Measurements from ENCODE around the gene ADISSP. TPM values are rescaled to one million over a fixed set of nuclear protein-coding genes. Genes with fewer than 3 reads are reported as not detected.
"Not testable (repeated sequence)": the region's sequence is repeated elsewhere in the genome, so short reads cannot be mapped to it uniquely, and the experiment has no call there.

The ADISSP gene
- total RNA-seq, 1 donor from 2014 or later, result 37.3 TPM

- intact Hi-C loops (cut with micrococcal nuclease), result loop anchor here (10.0 kb wide), 1 partner anchor 216 kb away; the partner anchor contains the start of gene RNF24
These were observed 30.8 kb upstream of the ADISSP start for GRCh38 chr20:3798373-3798768.

DNA sequence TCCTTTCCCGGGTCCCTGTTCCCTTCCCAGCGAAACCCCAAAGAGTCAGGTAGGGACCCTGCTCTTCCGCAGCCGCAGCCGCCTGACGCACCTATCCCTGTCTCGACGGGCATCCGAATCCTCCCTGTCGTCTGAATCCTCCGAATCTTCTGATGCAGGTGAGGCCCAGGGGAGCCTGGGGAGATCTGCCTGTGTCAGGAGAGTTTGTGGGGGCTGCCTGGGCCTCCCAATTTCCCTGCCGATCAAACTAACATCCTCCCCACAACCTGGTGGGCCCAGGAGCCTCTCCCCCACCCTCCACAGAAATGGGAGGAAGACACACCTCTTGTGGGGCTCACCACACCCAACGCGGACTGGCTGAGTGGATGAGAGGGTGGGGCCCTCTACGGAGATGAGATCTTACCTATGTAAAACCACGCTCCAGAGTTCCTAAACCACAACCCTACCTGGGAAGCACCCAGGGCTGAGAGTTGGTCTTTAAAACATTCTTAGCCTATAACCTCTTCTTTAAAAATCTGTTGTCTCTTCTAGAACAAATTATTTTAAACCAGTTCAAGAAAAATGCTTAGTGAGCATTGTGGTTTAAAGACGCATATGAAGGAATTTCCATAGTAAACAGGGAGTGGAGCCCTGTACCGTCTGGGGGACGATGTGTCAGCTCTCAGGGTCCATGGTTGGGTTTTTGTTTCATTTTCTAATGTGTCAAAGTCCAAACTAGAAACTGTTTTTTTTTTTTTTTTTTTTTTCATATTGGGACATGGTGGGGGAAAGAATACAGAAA is 30.2 kb upstream of the ADISSP start:
- intact Hi-C loops (cut with micrococcal nuclease), result loop anchor here (2.0 to 10.0 kb wide), 2 partner anchors 91 to 217 kb away; partner anchors contain the start of genes PANK2 and RNF24

DNA sequence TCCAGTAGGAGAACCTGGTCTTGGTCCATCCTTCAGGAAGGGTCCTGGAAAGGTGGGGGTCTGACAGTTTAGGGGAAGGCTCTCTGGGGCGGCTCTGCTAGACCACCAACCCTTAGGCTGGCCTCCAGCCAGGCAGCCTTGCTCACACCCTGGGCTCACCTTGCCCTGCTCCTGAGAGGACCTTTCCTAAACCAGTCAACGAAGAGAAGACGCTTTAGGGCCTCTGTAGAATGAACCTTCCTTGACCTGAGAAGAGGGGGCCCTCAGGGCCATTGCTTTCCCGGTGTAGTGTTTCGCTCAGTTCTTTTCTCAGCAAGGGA is 29.6 kb upstream of the ADISSP start:
- intact Hi-C loops (cut with micrococcal nuclease), result loop anchor here (2.0 to 10.0 kb wide), 2 partner anchors 92 to 218 kb away; partner anchors contain the start of genes PANK2 and RNF24

- intact Hi-C loops (cut with micrococcal nuclease), result loop anchor here (1.0 to 10.0 kb wide), 3 partner anchors 24 to 218 kb away; partner anchors contain the start of genes AP5S1, PANK2 and RNF24
These were observed 29.1 kb upstream of the ADISSP start for GRCh38 chr20:3796477-3797225.

- intact Hi-C loops (cut with micrococcal nuclease), result loop anchor here (1.0 to 10.0 kb wide), 4 partner anchors 16 to 219 kb away; partner anchors contain the start of genes AP5S1, PANK2 and RNF24
These were observed 28.2 kb upstream of the ADISSP start, which contains the start of gene CDC25B for GRCh38 chr20:3795511-3796468. TSS of gene CDC25B (plus strand) at chr20:3796310. CDS start at chr20:3796532, 222 bp downstream.

- intact Hi-C loops (cut with micrococcal nuclease), result loop anchor here (1.0 to 10.0 kb wide), 2 partner anchors 16 to 220 kb away; partner anchors contain the start of gene RNF24
These were observed 27.3 kb upstream of the ADISSP start for GRCh38 chr20:3794701-3795420.

DNA sequence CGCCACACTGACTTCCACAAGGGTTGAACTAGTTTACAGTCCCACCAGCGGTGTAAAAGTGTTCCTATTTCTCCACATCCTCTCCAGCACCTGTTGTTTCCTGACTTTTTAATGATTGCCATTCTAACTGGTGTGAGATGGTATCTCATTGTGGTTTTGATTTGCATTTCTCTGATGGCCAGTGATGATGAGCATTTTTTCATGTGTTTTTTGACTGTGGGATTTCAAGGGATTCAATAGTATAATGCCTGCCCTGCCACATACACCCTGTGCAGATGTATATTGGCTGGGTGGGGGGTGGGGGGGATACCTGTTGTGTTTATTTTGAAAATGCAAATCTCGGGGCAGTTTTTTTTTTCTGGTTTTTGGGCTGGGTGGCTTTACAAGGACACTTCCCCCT is 26.6 kb upstream of the ADISSP start:
- intact Hi-C loops (cut with micrococcal nuclease), result loop anchor here (10.0 kb wide), 1 partner anchor 221 kb away; the partner anchor contains the start of gene RNF24

DNA sequence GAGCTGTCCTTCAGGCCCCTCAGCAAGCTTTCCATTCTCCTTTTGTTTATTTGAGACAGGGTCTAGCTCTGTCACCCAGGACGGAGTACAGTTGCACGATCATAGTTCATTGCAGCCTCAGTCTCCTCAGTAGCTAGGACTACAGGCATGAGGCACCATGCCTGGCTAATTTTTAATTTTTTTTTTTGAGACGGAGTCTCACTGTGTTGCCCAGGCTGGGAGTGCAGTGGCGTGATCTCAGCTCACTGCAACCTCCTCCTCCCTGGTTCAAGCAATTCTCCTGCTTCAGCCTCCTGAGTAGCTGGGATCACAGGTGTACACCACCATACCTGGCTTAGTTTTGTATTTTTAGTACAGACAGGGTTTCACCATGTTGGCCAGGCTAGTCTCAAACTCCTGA is 21.6 kb upstream of the ADISSP start:
- intact Hi-C loops (cut with micrococcal nuclease), result not testable (repeated sequence)

DNA sequence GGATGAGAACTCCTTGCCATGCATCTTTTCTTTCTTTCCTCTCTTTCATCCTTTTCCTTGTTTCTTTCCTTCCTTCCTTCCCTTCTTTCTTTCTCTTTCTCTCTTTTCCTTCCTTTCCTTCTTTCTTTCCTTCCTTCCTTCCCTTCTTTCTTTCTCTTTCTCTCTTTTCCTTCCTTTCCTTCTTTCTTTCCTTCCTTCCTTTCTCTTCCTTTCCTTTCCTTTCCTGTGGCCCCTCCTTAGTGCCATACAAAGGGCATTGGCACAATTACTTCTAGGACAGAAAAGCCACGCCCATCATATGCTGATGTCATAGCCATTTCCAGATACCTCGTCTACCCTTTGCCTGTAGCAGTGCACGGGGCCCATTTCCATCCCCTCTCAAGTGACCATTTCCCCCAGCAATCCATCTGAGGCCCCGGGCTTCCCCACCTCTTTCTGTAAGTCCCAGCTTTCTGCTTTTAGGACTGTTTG is 21.2 kb upstream of the ADISSP start:
- intact Hi-C loops (cut with micrococcal nuclease), result no loop called here

DNA sequence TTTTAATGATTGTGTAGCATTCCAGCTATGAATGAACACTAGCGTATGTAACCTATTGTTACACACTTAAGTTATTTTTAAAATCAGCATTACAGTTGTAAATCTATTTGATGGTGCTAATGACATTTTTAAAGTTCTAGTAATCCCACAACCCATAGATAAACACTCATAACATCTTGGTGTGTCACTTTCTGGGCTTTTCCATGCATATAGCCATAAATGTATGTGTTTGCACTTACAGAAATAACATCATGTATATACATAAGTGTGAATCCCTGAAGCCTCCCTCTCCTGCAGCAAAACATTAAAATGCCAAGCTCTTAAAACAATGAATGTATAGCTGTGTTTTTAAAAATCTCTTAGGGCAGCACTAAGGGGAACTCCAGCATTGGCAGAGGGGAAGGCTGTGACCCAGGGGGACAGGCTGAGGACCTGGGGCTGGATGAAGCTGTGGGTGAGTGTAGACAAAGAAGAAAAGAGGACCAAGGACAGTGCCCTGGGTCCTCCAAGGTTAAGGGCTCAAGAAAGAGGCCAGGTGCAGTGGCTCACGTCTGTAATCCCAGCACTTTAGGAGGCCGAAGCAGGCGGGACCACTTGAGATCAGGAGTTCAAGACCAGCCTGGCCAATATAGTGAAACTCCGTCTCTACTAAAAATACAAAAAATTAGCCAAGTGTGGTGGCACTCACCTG is 19.9 kb upstream of the ADISSP start:
- intact Hi-C loops (cut with micrococcal nuclease), result loop anchor here (2.0 kb wide), 3 partner anchors 21 to 297 kb away; partner anchors contain the start of gene ADISSP

DNA sequence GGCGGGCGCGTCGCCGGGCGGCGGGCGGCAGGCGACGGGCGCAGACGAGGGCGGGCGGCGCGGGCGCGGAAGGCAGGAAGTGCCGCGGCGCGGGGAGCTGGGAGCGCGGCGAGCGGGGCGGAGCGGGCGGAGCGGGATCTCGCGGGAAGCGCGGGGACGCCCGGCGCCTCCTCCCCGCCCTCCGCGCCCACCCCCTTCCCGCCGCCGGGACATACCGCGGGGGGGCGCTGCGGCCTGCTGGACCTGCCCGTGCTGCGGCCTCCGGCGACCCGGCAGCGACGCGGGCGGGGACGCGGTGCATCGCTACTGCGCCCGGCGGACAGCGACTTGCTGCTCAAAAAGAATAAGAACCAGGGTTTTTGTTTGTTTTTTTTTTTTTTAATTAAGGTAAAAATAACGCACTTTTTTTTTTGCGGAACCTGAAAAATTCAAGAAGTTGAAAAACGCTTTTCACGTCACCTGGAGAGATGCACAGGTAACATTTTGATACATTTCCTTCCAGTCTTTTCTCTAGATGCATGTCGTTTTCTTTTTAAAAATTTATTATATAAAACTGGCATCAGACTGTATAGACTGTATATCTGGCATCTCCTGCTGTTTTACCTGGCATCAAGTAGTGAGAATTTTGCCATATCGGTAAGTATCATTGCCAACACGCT is 19.2 kb upstream of the ADISSP start, which contains the start of gene CENPB:
Gene CENPB, minus strand, starts transcription at position 76 of the 659 bp plus-strand sequence. CDS start 257 bp downstream, outside the sequence.
- intact Hi-C loops (cut with micrococcal nuclease), result loop anchor here (1.0 to 2.0 kb wide), 4 partner anchors 20 to 298 kb away; partner anchors contain the start of genes ADISSP and AP5S1

- intact Hi-C loops (cut with micrococcal nuclease), result loop anchor here (1.0 to 2.0 kb wide), 4 partner anchors 19 to 299 kb away; partner anchors contain the start of genes ADISSP and AP5S1
These were observed 18.6 kb upstream of the ADISSP start for GRCh38 chr20:3786126-3786484.

GRCh38 chr20:3785240-3786125 is 17.9 kb upstream of the ADISSP start:
- intact Hi-C loops (cut with micrococcal nuclease), result loop anchor here (1.0 to 2.0 kb wide), 4 partner anchors 19 to 299 kb away; partner anchors contain the start of genes ADISSP and AP5S1

DNA sequence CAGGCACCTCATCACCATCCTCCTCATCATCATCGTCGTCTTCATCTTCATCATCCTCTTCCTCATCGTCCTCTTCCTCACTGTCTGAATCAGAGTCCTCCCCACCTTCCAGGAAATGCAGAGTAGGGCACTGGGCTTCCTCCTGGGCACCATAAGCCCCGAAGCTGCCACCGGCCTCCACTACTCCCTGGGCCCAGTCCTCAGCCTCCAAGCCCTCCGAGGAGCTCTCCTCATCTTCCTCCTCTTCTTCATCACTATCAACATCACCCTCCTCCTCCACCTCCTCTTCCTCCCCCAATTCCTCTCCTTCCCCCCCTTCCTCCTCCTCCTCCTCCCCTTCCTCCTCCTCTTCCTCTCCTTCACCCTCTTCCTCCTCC is 17.3 kb upstream of the ADISSP start:
- intact Hi-C loops (cut with micrococcal nuclease), result no loop called here

DNA sequence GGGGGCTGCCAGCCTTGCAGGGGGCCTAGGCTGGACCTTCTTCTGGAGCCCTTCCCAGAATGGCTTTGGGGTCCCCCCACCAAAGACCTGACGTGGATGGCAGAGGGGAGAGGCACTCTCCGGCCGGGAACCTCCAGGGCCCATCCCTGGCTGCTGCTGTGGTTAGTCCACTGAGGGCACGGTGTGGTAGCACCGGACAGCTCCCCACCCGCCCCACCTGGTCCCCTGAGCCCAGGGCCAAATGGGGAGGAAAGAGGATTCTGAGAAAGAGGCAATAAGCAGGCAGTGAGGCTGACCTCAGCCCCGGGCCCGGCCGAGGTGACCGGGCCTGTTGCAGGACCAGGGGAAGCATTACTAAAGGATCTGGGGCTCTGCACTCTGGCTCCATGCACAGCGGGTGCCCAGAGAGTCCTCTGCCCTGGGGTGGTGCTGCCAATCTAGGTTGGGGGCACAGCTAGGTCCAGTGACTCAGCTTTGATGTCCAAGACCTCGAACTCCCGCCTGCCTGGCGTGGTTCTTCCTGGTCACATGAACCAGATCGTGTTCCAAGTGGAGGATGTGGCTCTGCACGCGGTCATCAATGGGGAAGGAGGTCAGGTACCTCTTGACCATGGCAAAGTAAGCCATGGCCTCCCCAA is 16.8 kb upstream of the ADISSP start:
- intact Hi-C loops (cut with micrococcal nuclease), result no loop called here

GRCh38 chr20:3783511-3784195 is 16.1 kb upstream of the ADISSP start:
- intact Hi-C loops (cut with micrococcal nuclease), result no loop called here
